Measurements from ENCODE around the gene DUSP2. TPM values are rescaled to one million over a fixed set of nuclear protein-coding genes. Genes with fewer than 3 reads are reported as not detected.

The DUSP2 gene
- total and polyA plus RNA-seq, 9 of the 15 experiments (the other 6 are each of a cell fraction or from before 2014, with no cell fraction given) = 0.04 to 0.18 TPM; not detected in 7

DNA sequence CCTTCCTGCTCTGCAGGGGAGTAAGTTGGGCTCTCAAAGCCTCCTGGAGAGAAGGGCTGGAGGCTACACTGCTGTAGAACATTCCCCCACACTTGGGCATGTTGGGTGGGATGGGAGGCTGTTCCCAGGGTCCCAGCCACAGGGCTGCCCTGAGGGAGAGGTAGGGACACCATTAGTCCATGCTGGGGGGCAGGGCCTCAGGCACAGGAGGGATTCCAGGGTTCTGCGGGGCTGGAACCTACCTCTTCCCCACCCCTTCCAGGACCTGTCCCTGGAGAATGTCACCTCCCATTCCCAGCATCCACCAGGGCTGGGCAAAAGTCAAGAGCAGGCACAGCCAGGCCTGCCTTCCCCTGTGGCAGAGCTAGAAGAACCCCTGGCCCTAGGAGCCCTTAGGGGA is 21.9 kb downstream of the DUSP2 start:
- Histone ChIP-seq H3K9me1 (ENCODE audit: control insufficient read depth, insufficient read depth, low read length) (no peaks in the 10 kb centered on the region), H3K36me3 (ENCODE audit: control insufficient read depth, insufficient read depth, low read length) (no peaks in the 10 kb centered on the region), H3K9me3 (replicated peaks; ENCODE audit: control insufficient read depth, insufficient read depth, low read depth, low read length) (no peaks in the 10 kb centered on the region), H3K4me2 (ENCODE audit: insufficient read depth, low read length) (no peak overlapping the region), H4K20me1 (replicated peaks; ENCODE audit: control insufficient read depth, insufficient read depth, low read length) (peaks cover 10% of the 10 kb centered on the region), H3K27ac (ENCODE audit: extremely low read depth, low read depth, low read length) (no peak overlapping the region; the same call in 2 of the 3 replicates), H3K4me1 (replicated peaks in 1 of 2; ENCODE audit: control insufficient read depth in 2 of 2, insufficient read depth in 2 of 2, low read length in 2 of 2) (peaks cover 0 to 6% of the 10 kb centered on the region in 2 experiments; a peak in 2 of 5 replicates), H3K27me3 (ENCODE audit: control insufficient read depth in 2 of 2, insufficient read depth in 2 of 2, low read length in 2 of 2) (peaks cover 28 to 82% of the 10 kb centered on the region in 2 experiments; a peak in 4 of 5 replicates), H3K4me3 (no peak overlapping the region), H2AFZ (ENCODE audit: low read depth, low read length) (no peak overlapping the region), H3K79me2 (ENCODE audit: control insufficient read depth, insufficient read depth, low read length) (no peaks in the 10 kb centered on the region), H3K9ac (ENCODE audit: insufficient read depth in 1 of 2, low read depth in 2 of 2, low read length in 2 of 2) (no peak overlapping the region)
- FAIRE-seq (no peak), ATAC-seq (no peak), DNase-seq (ENCODE audit: extremely low read depth in 1 of 4, low spot score in 3 of 4) (no peak)
- POLR2A ChIA-PET = interaction anchor here (0.6 kb wide), 1 partner anchor 419 kb away, joined by 3 read pairs; no protein-coding TSS in a partner anchor
- BruUV-seq (replicated peaks) = no TSS peak
- intact Hi-C loops (cut with micrococcal nuclease) = no loop called here
- no CpG with 5 or more reads among the region's 1 CpG for WGBS (ENCODE audit: insufficient coverage, low coverage, missing lambda C conversion rate)
- in situ Hi-C loops (cut with MboI) = no loop called here
- no peak for TF ChIP-seq TBP (optimal IDR thresholded peaks at IDR 0.05; ENCODE audit: low read depth, low read length)
- TF ChIP-seq, protein P1, sequence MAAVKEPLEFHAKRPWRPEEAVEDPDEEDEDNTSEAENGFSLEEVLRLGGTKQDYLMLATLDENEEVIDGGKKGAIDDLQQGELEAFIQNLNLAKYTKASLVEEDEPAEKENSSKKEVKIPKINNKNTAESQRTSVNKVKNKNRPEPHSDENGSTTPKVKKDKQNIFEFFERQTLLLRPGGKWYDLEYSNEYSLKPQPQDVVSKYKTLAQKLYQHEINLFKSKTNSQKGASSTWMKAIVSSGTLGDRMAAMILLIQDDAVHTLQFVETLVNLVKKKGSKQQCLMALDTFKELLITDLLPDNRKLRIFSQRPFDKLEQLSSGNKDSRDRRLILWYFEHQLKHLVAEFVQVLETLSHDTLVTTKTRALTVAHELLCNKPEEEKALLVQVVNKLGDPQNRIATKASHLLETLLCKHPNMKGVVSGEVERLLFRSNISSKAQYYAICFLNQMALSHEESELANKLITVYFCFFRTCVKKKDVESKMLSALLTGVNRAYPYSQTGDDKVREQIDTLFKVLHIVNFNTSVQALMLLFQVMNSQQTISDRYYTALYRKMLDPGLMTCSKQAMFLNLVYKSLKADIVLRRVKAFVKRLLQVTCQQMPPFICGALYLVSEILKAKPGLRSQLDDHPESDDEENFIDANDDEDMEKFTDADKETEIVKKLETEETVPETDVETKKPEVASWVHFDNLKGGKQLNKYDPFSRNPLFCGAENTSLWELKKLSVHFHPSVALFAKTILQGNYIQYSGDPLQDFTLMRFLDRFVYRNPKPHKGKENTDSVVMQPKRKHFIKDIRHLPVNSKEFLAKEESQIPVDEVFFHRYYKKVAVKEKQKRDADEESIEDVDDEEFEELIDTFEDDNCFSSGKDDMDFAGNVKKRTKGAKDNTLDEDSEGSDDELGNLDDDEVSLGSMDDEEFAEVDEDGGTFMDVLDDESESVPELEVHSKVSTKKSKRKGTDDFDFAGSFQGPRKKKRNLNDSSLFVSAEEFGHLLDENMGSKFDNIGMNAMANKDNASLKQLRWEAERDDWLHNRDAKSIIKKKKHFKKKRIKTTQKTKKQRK (IDR thresholded peaks at IDR 0.05; ENCODE audit: borderline replicate concordance, low read depth, low read length) = no peak
- no peak for TF ChIP-seq BCOR (IDR thresholded peaks at IDR 0.05)
- TF ChIP-seq SMARCA4 (IDR thresholded peaks at IDR 0.05) = no peak
- TF ChIP-seq, protein P2, sequence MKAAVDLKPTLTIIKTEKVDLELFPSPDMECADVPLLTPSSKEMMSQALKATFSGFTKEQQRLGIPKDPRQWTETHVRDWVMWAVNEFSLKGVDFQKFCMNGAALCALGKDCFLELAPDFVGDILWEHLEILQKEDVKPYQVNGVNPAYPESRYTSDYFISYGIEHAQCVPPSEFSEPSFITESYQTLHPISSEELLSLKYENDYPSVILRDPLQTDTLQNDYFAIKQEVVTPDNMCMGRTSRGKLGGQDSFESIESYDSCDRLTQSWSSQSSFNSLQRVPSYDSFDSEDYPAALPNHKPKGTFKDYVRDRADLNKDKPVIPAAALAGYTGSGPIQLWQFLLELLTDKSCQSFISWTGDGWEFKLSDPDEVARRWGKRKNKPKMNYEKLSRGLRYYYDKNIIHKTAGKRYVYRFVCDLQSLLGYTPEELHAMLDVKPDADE (conservative IDR thresholded peaks at IDR 0.05; ENCODE audit: control insufficient read depth, low read depth, low read length) = no peak
- TF ChIP-seq, protein P3, sequence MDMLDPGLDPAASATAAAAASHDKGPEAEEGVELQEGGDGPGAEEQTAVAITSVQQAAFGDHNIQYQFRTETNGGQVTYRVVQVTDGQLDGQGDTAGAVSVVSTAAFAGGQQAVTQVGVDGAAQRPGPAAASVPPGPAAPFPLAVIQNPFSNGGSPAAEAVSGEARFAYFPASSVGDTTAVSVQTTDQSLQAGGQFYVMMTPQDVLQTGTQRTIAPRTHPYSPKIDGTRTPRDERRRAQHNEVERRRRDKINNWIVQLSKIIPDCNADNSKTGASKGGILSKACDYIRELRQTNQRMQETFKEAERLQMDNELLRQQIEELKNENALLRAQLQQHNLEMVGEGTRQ (CRISPR knock-in tag; IDR thresholded peaks at IDR 0.05) = no peak
- TF ChIP-seq RBM14 (IDR thresholded peaks at IDR 0.05; ENCODE audit: borderline replicate concordance, insufficient read depth, low read depth, low read length) = no peak
- TF ChIP-seq, protein P4, sequence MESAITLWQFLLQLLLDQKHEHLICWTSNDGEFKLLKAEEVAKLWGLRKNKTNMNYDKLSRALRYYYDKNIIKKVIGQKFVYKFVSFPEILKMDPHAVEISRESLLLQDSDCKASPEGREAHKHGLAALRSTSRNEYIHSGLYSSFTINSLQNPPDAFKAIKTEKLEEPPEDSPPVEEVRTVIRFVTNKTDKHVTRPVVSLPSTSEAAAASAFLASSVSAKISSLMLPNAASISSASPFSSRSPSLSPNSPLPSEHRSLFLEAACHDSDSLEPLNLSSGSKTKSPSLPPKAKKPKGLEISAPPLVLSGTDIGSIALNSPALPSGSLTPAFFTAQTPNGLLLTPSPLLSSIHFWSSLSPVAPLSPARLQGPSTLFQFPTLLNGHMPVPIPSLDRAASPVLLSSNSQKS (CRISPR knock-in tag; IDR thresholded peaks at IDR 0.05) = no peak
- no peak for TF ChIP-seq DNMT1 (IDR thresholded peaks at IDR 0.05)
- TF ChIP-seq NCOA2 (IDR thresholded peaks at IDR 0.05; ENCODE audit: partially characterized antibody in 2 of 2) = no peak
- no peak for TF ChIP-seq MCM5 (IDR thresholded peaks at IDR 0.05; ENCODE audit: low read depth)
- no peak for TF ChIP-seq NBN (IDR thresholded peaks at IDR 0.05; ENCODE audit: low read depth)
- TF ChIP-seq ZNF324 (CRISPR knock-in tag; IDR thresholded peaks at IDR 0.05) = no peak
- no peak for TF ChIP-seq SRSF9 (IDR thresholded peaks at IDR 0.05; ENCODE audit: borderline replicate concordance, low read depth, low read length)
- TF ChIP-seq ZNF589 (CRISPR knock-in tag; IDR thresholded peaks at IDR 0.05; ENCODE audit: low read depth) = no peak
- CTCF ChIA-PET (ENCODE audit: low intra/inter-chr PET ratio) = no interaction called here

All from K562 (cell line).